SU-DHL-6 (cell line): ENCODE measurements around the gene ZXDC.

Experiments used
- H2AFZ ChIP-seq: fragments of 200-600 bp; sonication (generic); 2 replicates; pipeline ENCODE4 v1.6.1; 2014; ENCODE audit warnings: low read depth, mild to moderate bottlenecking, moderate library complexity, mixed read lengths, antibody characterized with exemption, low read length; ENCODE audit not compliant: severe bottlenecking
- H3F3A ChIP-seq: fragments of 200-600 bp; shearing (Covaris generic); 2 replicates; pipeline ENCODE4 v1.6.0; 2016; ENCODE audit warnings: antibody characterized with exemption, mild to moderate bottlenecking; ENCODE audit not compliant: insufficient read depth
- H3K27ac ChIP-seq: fragments of 200-600 bp; sonication (generic); 2 replicates; pipeline ENCODE4 v1.5.1; 2016; ENCODE audit warnings: low read depth, mild to moderate bottlenecking, low read length, moderate library complexity, mixed read lengths
- H3K27me3 ChIP-seq: fragments of 200-600 bp; sonication (generic), shearing (Covaris generic); 2 replicates; pipeline ENCODE4 v1.6.0; 2014; ENCODE audit warnings: mild to moderate bottlenecking, low read length
- H3K36me3 ChIP-seq: fragments of 200-600 bp; sonication (generic); 2 replicates; pipeline ENCODE4 v1.6.1; 2014; ENCODE audit warnings: mild to moderate bottlenecking, low read length, mixed read lengths
- H3K4me2 ChIP-seq: fragments of 300-600, 200-600 bp; shearing (Covaris generic), sonication (generic); 2 replicates; pipeline ENCODE4 v1.6.0; 2014; ENCODE audit warnings: low read length, low read depth, mild to moderate bottlenecking; ENCODE audit not compliant: poor library complexity, severe bottlenecking
- H3K4me3 ChIP-seq: fragments of 200-600 bp; sonication (generic); 2 replicates; pipeline ENCODE4 v1.5.1; 2014; ENCODE audit warnings: antibody characterized with exemption, low read length, mild to moderate bottlenecking, mixed read lengths; ENCODE audit not compliant: insufficient read depth, poor library complexity, severe bottlenecking
- H3K79me2 ChIP-seq: fragments of 200-600 bp; sonication (generic); 2 replicates; pipeline ENCODE4 v1.6.1; 2014; ENCODE audit warnings: mild to moderate bottlenecking, low read length, moderate library complexity; ENCODE audit not compliant: insufficient read depth
- H3K9ac ChIP-seq: fragments of 200-600 bp; sonication (generic); 2 replicates; pipeline ENCODE4 v1.7.0; 2014; ENCODE audit warnings: mild to moderate bottlenecking, low read length
- H3K9me2 ChIP-seq: fragments of 200-600 bp; sonication (generic); replicated peaks from 2 replicates; pipeline ENCODE4 v1.6.1; 2014; ENCODE audit warnings: low read length; ENCODE audit not compliant: insufficient read depth
- H3K9me3 ChIP-seq: fragments of 200-600 bp; sonication (generic); 2 replicates; pipeline ENCODE4 v1.6.1; 2014; ENCODE audit warnings: low read length, mixed read lengths; ENCODE audit not compliant: insufficient read depth
- H4K20me1 ChIP-seq: fragments of 200-600 bp; sonication (generic); 2 replicates; pipeline ENCODE4 v1.6.1; 2014; ENCODE audit warnings: low read depth, mild to moderate bottlenecking, antibody characterized with exemption, low read length, moderate library complexity, mixed read lengths
- CTCF ChIP-seq: fragments of 200-600 bp; sonication (generic); IDR thresholded peaks from one replicate; pipeline ENCODE4 v1.5.1; 2017; ENCODE audit warnings: antibody characterized with exemption, mild to moderate bottlenecking, low read length, moderate library complexity; ENCODE audit not compliant: insufficient read depth, poor library complexity, severe bottlenecking
- EZH2phosphoT487 ChIP-seq: fragments of 200-600 bp; sonication (generic), shearing (Covaris generic); conservative IDR thresholded peaks from 2 replicates; pipeline ENCODE4 v1.6.1; 2018; ENCODE audit warnings: mild to moderate bottlenecking, antibody characterized with exemption, low read length, moderate library complexity, mixed read lengths

Gene ZXDC

GRCh38 chr3:126391631-126392030 lies 84.1 kb downstream of the ZXDC start:
- H3K27me3 ChIP-seq = no peaks in the 10 kb centered on the region
- H3K9me2 ChIP-seq = no peaks in the 10 kb centered on the region
- no peaks in the 10 kb centered on the region for H3K79me2 ChIP-seq
- H3K4me3 ChIP-seq = no peak overlapping the region
- H3K4me2 ChIP-seq = no peak overlapping the region
- H2AFZ ChIP-seq = no peak overlapping the region
- H3K36me3 ChIP-seq = no peaks in the 10 kb centered on the region
- H3K9ac ChIP-seq = no peak overlapping the region
- no peaks in the 10 kb centered on the region for H4K20me1 ChIP-seq
- H3F3A ChIP-seq = no peaks in the 10 kb centered on the region
- TF ChIP-seq CTCF (no peak), EZH2phosphoT487 (no peak)
- H3K27ac ChIP-seq = no peak overlapping the region
- no peaks in the 10 kb centered on the region for H3K9me3 ChIP-seq

GRCh38 chr3:126390751-126391150 lies 84.9 kb downstream of the ZXDC start:
- Histone ChIP-seq H3K79me2 (no peaks in the 10 kb centered on the region), H4K20me1 (no peaks in the 10 kb centered on the region), H3K36me3 (no peaks in the 10 kb centered on the region), H2AFZ (no peak overlapping the region), H3K27ac (no peak overlapping the region), H3K9ac (no peak overlapping the region), H3F3A (no peaks in the 10 kb centered on the region), H3K4me2 (no peak overlapping the region), H3K9me3 (no peaks in the 10 kb centered on the region), H3K9me2 (no peaks in the 10 kb centered on the region), H3K27me3 (no peaks in the 10 kb centered on the region), H3K4me3 (no peak overlapping the region)
- no peak for TF ChIP-seq EZH2phosphoT487
- no peak for TF ChIP-seq CTCF

- H3K27me3 ChIP-seq = no peaks in the 10 kb centered on the region
- TF ChIP-seq EZH2phosphoT487 (no peak), CTCF (no peak)
- H3K9ac ChIP-seq = no peak overlapping the region
- H3K27ac ChIP-seq = no peak overlapping the region
- no peaks in the 10 kb centered on the region for H3F3A ChIP-seq
- H4K20me1 ChIP-seq = no peaks in the 10 kb centered on the region
- no peaks in the 10 kb centered on the region for H3K36me3 ChIP-seq
- H3K4me2 ChIP-seq = no peak overlapping the region
- no peaks in the 10 kb centered on the region for H3K79me2 ChIP-seq
- H3K9me2 ChIP-seq = no peaks in the 10 kb centered on the region
- no peaks in the 10 kb centered on the region for H3K9me3 ChIP-seq
- H2AFZ ChIP-seq = no peak overlapping the region
- no peak overlapping the region for H3K4me3 ChIP-seq
These were observed 85.5 kb downstream of the ZXDC start for GRCh38 chr3:126390201-126390600.

GRCh38 chr3:126389794-126390146 lies 85.9 kb downstream of the ZXDC start:
- no peak for TF ChIP-seq CTCF
- Histone ChIP-seq H3K36me3 (no peaks in the 10 kb centered on the region), H3K4me2 (no peak overlapping the region), H3K9me3 (no peaks in the 10 kb centered on the region), H3K9me2 (no peaks in the 10 kb centered on the region), H3F3A (no peaks in the 10 kb centered on the region), H3K27me3 (no peaks in the 10 kb centered on the region), H2AFZ (no peak overlapping the region), H3K27ac (no peak overlapping the region), H4K20me1 (no peaks in the 10 kb centered on the region), H3K4me3 (no peak overlapping the region), H3K79me2 (no peaks in the 10 kb centered on the region), H3K9ac (no peak overlapping the region)
